ENCODE measurements around the gene CD209. TPM values are rescaled to one million over a fixed set of nuclear protein-coding genes. Genes with fewer than 3 reads are reported as not detected.
"Not testable (repeated sequence)": the region's sequence is repeated elsewhere in the genome, so short reads cannot be mapped to it uniquely, and the experiment has no call there.

CD209 gene
- total RNA-seq, 1 experiment from 2014 or later: not detected

DNA sequence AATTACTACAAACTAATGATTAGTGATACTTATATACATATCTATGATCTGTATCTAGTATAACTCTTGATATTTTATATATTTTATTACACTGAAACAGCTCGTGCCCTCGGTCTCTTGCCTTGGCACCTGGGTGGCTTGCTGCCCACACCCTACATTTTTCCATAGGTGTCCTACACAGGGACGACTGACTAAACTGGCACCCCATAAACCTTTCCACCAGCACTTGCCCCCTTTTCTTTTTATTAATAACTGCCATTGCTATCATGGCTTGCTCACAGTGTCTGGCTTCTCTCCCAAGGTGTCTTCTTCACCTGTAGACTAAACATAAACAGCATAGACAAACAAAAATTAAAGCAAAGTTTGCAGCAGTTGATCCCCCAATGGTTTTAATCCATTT is 46.2 kb upstream of the CD209 start:
- Histone ChIP-seq H3K4me3 (ENCODE audit: low read length) (no peak overlapping the region), H2AFZ (ENCODE audit: low read length) (no peak overlapping the region), H3K4me2 (ENCODE audit: low read length) (no peak overlapping the region), H3K27me3 (ENCODE audit: low read length) (peaks cover 6% of the 10 kb centered on the region; the same call in 1 of the 2 replicates), H3K9me2 (replicated peaks; ENCODE audit: low read length) (no peaks in the 10 kb centered on the region), H4K20me1 (ENCODE audit: low read length) (no peaks in the 10 kb centered on the region), H3K9me3 (ENCODE audit: low read length) (no peaks in the 10 kb centered on the region), H3K4me1 (ENCODE audit: insufficient read depth, low read length) (peaks cover 25% of the 10 kb centered on the region), H3K36me3 (ENCODE audit: low read depth, low read length) (no peaks in the 10 kb centered on the region), H3K9ac (ENCODE audit: low read length) (no peak overlapping the region), H3K79me2 (ENCODE audit: low read length) (no peaks in the 10 kb centered on the region), H3F3A (ENCODE audit: low read length, unreplicated experiment) (peaks cover 6% of the 10 kb centered on the region), H3K27ac (ENCODE audit: low read length) (no peak overlapping the region)
- ChIA-PET CTCF (no interaction called here), POLR2A (ENCODE audit: unreplicated experiment) (no interaction called here)
- BruUV-seq (replicated peaks): no TSS peak
- TF ChIP-seq EZH2phosphoT487 (IDR thresholded peaks at IDR 0.05; ENCODE audit: borderline replicate concordance, low read length): no peak
- TF ChIP-seq, protein P1, sequence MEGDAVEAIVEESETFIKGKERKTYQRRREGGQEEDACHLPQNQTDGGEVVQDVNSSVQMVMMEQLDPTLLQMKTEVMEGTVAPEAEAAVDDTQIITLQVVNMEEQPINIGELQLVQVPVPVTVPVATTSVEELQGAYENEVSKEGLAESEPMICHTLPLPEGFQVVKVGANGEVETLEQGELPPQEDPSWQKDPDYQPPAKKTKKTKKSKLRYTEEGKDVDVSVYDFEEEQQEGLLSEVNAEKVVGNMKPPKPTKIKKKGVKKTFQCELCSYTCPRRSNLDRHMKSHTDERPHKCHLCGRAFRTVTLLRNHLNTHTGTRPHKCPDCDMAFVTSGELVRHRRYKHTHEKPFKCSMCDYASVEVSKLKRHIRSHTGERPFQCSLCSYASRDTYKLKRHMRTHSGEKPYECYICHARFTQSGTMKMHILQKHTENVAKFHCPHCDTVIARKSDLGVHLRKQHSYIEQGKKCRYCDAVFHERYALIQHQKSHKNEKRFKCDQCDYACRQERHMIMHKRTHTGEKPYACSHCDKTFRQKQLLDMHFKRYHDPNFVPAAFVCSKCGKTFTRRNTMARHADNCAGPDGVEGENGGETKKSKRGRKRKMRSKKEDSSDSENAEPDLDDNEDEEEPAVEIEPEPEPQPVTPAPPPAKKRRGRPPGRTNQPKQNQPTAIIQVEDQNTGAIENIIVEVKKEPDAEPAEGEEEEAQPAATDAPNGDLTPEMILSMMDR (conservative IDR thresholded peaks at IDR 0.05; ENCODE audit: low read depth, low read length): no peak
- no peak for TF ChIP-seq EZH2 (IDR thresholded peaks at IDR 0.05; ENCODE audit: low read length, unreplicated experiment)
- no peak for DNase-seq
- ATAC-seq: no peak
- intact Hi-C loops (cut with micrococcal nuclease): no loop called here

DNA sequence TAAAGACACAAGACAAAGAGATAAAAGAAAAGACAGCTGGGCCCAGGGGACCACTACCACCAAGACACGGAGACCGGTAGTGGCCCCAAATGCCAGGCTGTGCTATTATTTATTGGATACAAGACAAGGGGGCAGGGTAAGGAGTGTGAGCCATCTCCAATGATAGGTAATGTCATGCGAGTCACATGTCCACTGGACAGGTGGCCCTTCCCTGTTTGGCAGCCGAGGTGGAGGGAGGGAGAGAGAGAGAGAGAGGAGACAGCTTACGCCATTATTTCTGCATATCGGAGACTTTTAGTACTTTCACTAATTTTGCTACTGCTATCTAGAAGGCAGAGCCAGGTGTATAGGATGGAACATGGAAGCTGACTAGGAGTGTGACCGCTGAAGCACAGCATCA is 45.4 kb upstream of the CD209 start:
- H3K9me3 ChIP-seq (ENCODE audit: low read length); H3K27ac ChIP-seq (ENCODE audit: low read length); POLR2A ChIA-PET (ENCODE audit: unreplicated experiment); BruUV-seq (replicated peaks); DNase-seq; H3K79me2 ChIP-seq (ENCODE audit: low read length); H3K36me3 ChIP-seq (ENCODE audit: low read depth, low read length); H4K20me1 ChIP-seq (ENCODE audit: low read length); H3K27me3 ChIP-seq (ENCODE audit: low read length); H3K9me2 ChIP-seq (replicated peaks; ENCODE audit: low read length); intact Hi-C loops (cut with micrococcal nuclease); H3K4me3 ChIP-seq (ENCODE audit: low read length); H2AFZ ChIP-seq (ENCODE audit: low read length); ATAC-seq; H3F3A ChIP-seq (ENCODE audit: low read length, unreplicated experiment); CTCF ChIA-PET; H3K9ac ChIP-seq (ENCODE audit: low read length): not testable (repeated sequence)
- Histone ChIP-seq H3K4me1 (ENCODE audit: insufficient read depth, low read length) (peaks cover 23% of the 10 kb centered on the region), H3K4me2 (ENCODE audit: low read length) (peak overlapping the region; percentile 6; the same call in 1 of the 2 replicates)

DNA sequence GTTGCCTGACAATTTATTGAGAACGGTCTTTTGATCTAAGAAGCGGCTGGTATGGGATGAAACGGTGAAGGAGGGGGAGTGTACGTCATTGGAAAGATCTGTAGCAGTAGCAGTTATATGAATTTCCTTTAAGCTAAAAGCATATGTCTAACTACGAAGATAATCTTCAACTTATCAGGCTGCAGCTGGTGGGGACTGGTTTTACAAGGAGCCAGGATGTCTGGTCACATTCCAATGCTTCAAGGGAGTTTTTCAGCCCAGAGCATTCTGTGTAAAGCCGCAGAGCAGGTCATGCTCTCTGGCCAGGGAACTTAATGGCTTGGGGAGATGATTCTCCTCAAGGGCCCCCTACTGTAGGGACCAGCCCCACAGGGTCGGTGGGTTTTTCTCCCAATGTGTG is 44.9 kb upstream of the CD209 start:
- BruUV-seq (replicated peaks): no TSS peak

More for the DNA sequence above, 44.9 kb upstream of the CD209 start:
- ATAC-seq (peak; percentile 15; the same call in 1 of the 2 replicates), DNase-seq (peak; percentile 76)
- H3F3A ChIP-seq (ENCODE audit: low read length, unreplicated experiment): peaks cover 6% of the 10 kb centered on the region
- H3K4me1 ChIP-seq (ENCODE audit: insufficient read depth, low read length): peaks cover 23% of the 10 kb centered on the region
- H3K36me3 ChIP-seq (ENCODE audit: low read depth, low read length): no peaks in the 10 kb centered on the region
- intact Hi-C loops (cut with micrococcal nuclease): no loop called here
- TF ChIP-seq, protein P1 (conservative IDR thresholded peaks at IDR 0.05; ENCODE audit: low read depth, low read length): no peak
- TF ChIP-seq EZH2 (IDR thresholded peaks at IDR 0.05; ENCODE audit: low read length, unreplicated experiment) (no peak), EZH2phosphoT487 (IDR thresholded peaks at IDR 0.05; ENCODE audit: borderline replicate concordance, low read length) (no peak)
- no peaks in the 10 kb centered on the region for H3K9me3 ChIP-seq (ENCODE audit: low read length)
- H3K79me2 ChIP-seq (ENCODE audit: low read length): no peaks in the 10 kb centered on the region
- H3K27me3 ChIP-seq (ENCODE audit: low read length): peaks cover 6% of the 10 kb centered on the region; the same call in 1 of the 2 replicates
- no peak overlapping the region for H3K27ac ChIP-seq (ENCODE audit: low read length)
- H3K9me2 ChIP-seq (replicated peaks; ENCODE audit: low read length): no peaks in the 10 kb centered on the region
- H3K4me3 ChIP-seq (ENCODE audit: low read length): no peak overlapping the region
- CTCF ChIA-PET: no interaction called here
- peak overlapping the region; percentile 6; the same call in 1 of the 2 replicates for H3K4me2 ChIP-seq (ENCODE audit: low read length)
- no peaks in the 10 kb centered on the region for H4K20me1 ChIP-seq (ENCODE audit: low read length)
- H2AFZ ChIP-seq (ENCODE audit: low read length): 0 out of 2 replicates have a peak overlapping the region, but pooled peaks have one; percentile 22
- H3K9ac ChIP-seq (ENCODE audit: low read length): no peak overlapping the region
- POLR2A ChIA-PET (ENCODE audit: unreplicated experiment): no interaction called here
